Measurements from ENCODE around the gene KRTCAP2. TPM values are rescaled to one million over a fixed set of nuclear protein-coding genes. Genes with fewer than 3 reads are reported as not detected.

Gene KRTCAP2
- total RNA-seq, 1 experiment from 2014 or later, result 122 TPM

Other genes with a start within 250 kb of the KRTCAP2 start
- gene PMVK, start 236.6 kb downstream of the KRTCAP2 start, total RNA-seq (2014; rRNA removed; shearing (Covaris generic)), result 13.9 and 14.3 TPM in 2 replicates
- 51.0 and 89.4 TPM in 2 replicates for gene PBXIP1, start 217.2 kb downstream of the KRTCAP2 start, total RNA-seq (2014; rRNA removed; shearing (Covaris generic))
- 27.1 and 27.5 TPM in 2 replicates for gene PYGO2, start 211.5 kb downstream of the KRTCAP2 start, total RNA-seq (2014; rRNA removed; shearing (Covaris generic))
- gene SHC1, start 202.6 kb downstream of the KRTCAP2 start, total RNA-seq (2014; rRNA removed; shearing (Covaris generic)), result 292 and 357 TPM in 2 replicates
- gene CKS1B, start 198.6 kb downstream of the KRTCAP2 start, total RNA-seq (2014; rRNA removed; shearing (Covaris generic)), result 312 and 369 TPM in 2 replicates
- gene FLAD1, start 190.0 kb downstream of the KRTCAP2 start, total RNA-seq (2014; rRNA removed; shearing (Covaris generic)), result 63.5 and 65.9 TPM in 2 replicates
- gene LENEP, start 179.7 kb downstream of the KRTCAP2 start, total RNA-seq (2014; rRNA removed; shearing (Covaris generic)), result not detected in 2 replicates
- gene ZBTB7B, start 170.5 kb downstream of the KRTCAP2 start, total RNA-seq (2014; rRNA removed; shearing (Covaris generic)), result 27.3 and 29.5 TPM in 2 replicates
- gene DCST2, start 139.5 kb downstream of the KRTCAP2 start, total RNA-seq (2014; rRNA removed; shearing (Covaris generic)), result 0.90 TPM in 1 of 2 replicates, not detected in the other
- not detected in 2 replicates for gene DCST1, start 139.5 kb downstream of the KRTCAP2 start, total RNA-seq (2014; rRNA removed; shearing (Covaris generic))
- gene ADAM15, start 122.0 kb downstream of the KRTCAP2 start, total RNA-seq (2014; rRNA removed; shearing (Covaris generic)), result 144 and 154 TPM in 2 replicates
- 20.3 and 21.7 TPM in 2 replicates for gene EFNA4, start 109.6 kb downstream of the KRTCAP2 start, total RNA-seq (2014; rRNA removed; shearing (Covaris generic))
- gene EFNA3, start 94.5 kb downstream of the KRTCAP2 start, total RNA-seq (2014; rRNA removed; shearing (Covaris generic)), result 1.5 and 2.5 TPM in 2 replicates
- gene EFNA1, start 45.4 kb downstream of the KRTCAP2 start, total RNA-seq (2014; rRNA removed; shearing (Covaris generic)), result 17.0 and 17.9 TPM in 2 replicates
- 30.4 and 39.8 TPM in 2 replicates for gene SLC50A1, start 37.5 kb downstream of the KRTCAP2 start, total RNA-seq (2014; rRNA removed; shearing (Covaris generic))
- gene DPM3, start 32.8 kb downstream of the KRTCAP2 start, total RNA-seq (2014; rRNA removed; shearing (Covaris generic)), result 37.4 and 116 TPM in 2 replicates
- 1.1 and 3.4 TPM in 2 replicates for gene TRIM46, start 545 bp upstream of the KRTCAP2 start, total RNA-seq (2014; rRNA removed; shearing (Covaris generic))
- 11.3 and 24.6 TPM in 2 replicates for gene THBS3, start 34.6 kb upstream of the KRTCAP2 start, total RNA-seq (2014; rRNA removed; shearing (Covaris generic))
- 85.8 and 110 TPM in 2 replicates for gene MTX1, start 35.4 kb upstream of the KRTCAP2 start, total RNA-seq (2014; rRNA removed; shearing (Covaris generic))
- gene ENTREP3, start 82.2 kb upstream of the KRTCAP2 start, total RNA-seq (2014; rRNA removed; shearing (Covaris generic)), result 10.7 and 11.4 TPM in 2 replicates
- gene SCAMP3, start 89.1 kb upstream of the KRTCAP2 start, total RNA-seq (2014; rRNA removed; shearing (Covaris generic)), result 136 and 169 TPM in 2 replicates
- gene CLK2, start 100.2 kb upstream of the KRTCAP2 start, total RNA-seq (2014; rRNA removed; shearing (Covaris generic)), result 13.9 and 21.6 TPM in 2 replicates
- gene HCN3, start 104.2 kb upstream of the KRTCAP2 start, total RNA-seq (2014; rRNA removed; shearing (Covaris generic)), result 0.98 and 1.0 TPM in 2 replicates
- gene PKLR, start 128.1 kb upstream of the KRTCAP2 start, total RNA-seq (2014; rRNA removed; shearing (Covaris generic)), result not detected in 2 replicates
- gene FDPS, start 135.6 kb upstream of the KRTCAP2 start, total RNA-seq (2014; rRNA removed; shearing (Covaris generic)), result 304 and 375 TPM in 2 replicates
- 47.0 and 48.2 TPM in 2 replicates for gene RUSC1, start 147.6 kb upstream of the KRTCAP2 start, total RNA-seq (2014; rRNA removed; shearing (Covaris generic))

All from A172 (cell line).